Measurements from ENCODE around the gene PIK3CB.

DNA sequence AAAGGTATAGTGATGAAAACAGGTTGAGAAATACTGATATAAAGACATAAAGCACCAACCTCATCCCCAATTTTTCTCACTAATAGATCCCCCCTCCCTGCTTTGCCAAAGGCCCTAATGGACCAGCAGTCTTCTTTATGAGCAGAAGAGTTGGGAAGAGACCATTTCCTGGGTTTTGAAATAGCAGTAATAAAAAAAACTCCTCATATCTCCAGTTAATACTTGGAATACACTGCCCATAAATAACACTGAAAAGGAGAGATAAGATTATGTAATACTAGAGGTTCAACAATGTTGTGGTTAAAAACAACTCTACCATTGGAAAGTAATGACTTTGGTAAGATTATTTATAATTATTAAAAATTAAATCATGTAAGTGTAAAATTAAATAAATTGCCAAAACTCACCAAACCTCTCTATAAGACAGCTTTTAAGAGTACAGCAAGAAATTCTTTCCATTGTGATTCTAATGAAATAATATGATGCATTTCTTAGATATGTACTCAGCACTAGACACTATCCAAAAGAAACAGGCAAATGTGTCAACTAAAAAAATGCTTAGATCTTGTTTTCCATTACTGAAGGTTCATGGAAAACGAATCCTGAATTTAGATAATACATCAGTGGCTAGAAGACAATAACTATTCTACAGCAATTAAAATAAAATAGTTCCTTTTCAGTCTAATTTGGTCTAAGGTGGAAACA lies 137.9 kb downstream of the PIK3CB start:
- TF ChIP-seq, protein P1, sequence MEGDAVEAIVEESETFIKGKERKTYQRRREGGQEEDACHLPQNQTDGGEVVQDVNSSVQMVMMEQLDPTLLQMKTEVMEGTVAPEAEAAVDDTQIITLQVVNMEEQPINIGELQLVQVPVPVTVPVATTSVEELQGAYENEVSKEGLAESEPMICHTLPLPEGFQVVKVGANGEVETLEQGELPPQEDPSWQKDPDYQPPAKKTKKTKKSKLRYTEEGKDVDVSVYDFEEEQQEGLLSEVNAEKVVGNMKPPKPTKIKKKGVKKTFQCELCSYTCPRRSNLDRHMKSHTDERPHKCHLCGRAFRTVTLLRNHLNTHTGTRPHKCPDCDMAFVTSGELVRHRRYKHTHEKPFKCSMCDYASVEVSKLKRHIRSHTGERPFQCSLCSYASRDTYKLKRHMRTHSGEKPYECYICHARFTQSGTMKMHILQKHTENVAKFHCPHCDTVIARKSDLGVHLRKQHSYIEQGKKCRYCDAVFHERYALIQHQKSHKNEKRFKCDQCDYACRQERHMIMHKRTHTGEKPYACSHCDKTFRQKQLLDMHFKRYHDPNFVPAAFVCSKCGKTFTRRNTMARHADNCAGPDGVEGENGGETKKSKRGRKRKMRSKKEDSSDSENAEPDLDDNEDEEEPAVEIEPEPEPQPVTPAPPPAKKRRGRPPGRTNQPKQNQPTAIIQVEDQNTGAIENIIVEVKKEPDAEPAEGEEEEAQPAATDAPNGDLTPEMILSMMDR (IDR thresholded peaks at IDR 0.05) = no peak
- TF ChIP-seq POLR2A (IDR thresholded peaks at IDR 0.05) = no peak

Measured in heart left ventricle (tissue), 13 donors.